ENCODE measurements around the gene ARHGEF40.

Gene ARHGEF40

GRCh38 chr14:21060614-21061346 lies 9.3 kb upstream of the ARHGEF40 start:
- no peak for DNase-seq

GRCh38 chr14:21061347-21061668 lies 8.8 kb upstream of the ARHGEF40 start:
- DNase-seq: no peak

- no peak for DNase-seq
Measured at GRCh38 chr14:21063479-21063878, 6.6 kb upstream of the ARHGEF40 start.

GRCh38 chr14:21066882-21067502 lies 3.1 kb upstream of the ARHGEF40 start:
- DNase-seq: no peak

GRCh38 chr14:21068521-21069387 lies 1.4 kb upstream of the ARHGEF40 start:
- DNase-seq: no peak

- no peak for DNase-seq
Measured at GRCh38 chr14:21069388-21070082, 569 bp upstream of the ARHGEF40 start.

GRCh38 chr14:21070610-21071224 lies 613 bp downstream of the ARHGEF40 start:
- DNase-seq: no peak

- no peak for DNase-seq
Measured at GRCh38 chr14:21071225-21072030, 1.3 kb downstream of the ARHGEF40 start.

- DNase-seq: no peak
Measured at GRCh38 chr14:21072031-21072473, 1.9 kb downstream of the ARHGEF40 start.

- DNase-seq: no peak
Measured at GRCh38 chr14:21072781-21073339, 2.8 kb downstream of the ARHGEF40 start.

- no peak for DNase-seq
Measured at GRCh38 chr14:21073921-21074320, 3.8 kb downstream of the ARHGEF40 start.

GRCh38 chr14:21074398-21075272 lies 4.5 kb downstream of the ARHGEF40 start:
- no peak for DNase-seq

- no peak for DNase-seq
Measured at GRCh38 chr14:21075719-21076437, 5.8 kb downstream of the ARHGEF40 start.

GRCh38 chr14:21077672-21078071 lies 7.6 kb downstream of the ARHGEF40 start:
- DNase-seq: no peak

- no peak for DNase-seq
Measured at GRCh38 chr14:21078287-21078686, 8.2 kb downstream of the ARHGEF40 start.

- DNase-seq: no peak
Measured at GRCh38 chr14:21078726-21079125, 8.6 kb downstream of the ARHGEF40 start.

- no peak for DNase-seq
Measured at GRCh38 chr14:21081521-21082142, 11.5 kb downstream of the ARHGEF40 start.

GRCh38 chr14:21083565-21084325 lies 13.6 kb downstream of the ARHGEF40 start:
- no peak for DNase-seq
